Activated CD4-positive, alpha-beta memory T cell treated with anti-CD3 and anti-CD28 coated beads for 36 hours (primary cell): ENCODE results near the gene FER. TPM values are rescaled to one million over a fixed set of nuclear protein-coding genes. Genes with fewer than 3 reads are reported as not detected.
"Not testable (repeated sequence)": the region's sequence is repeated elsewhere in the genome, so short reads cannot be mapped to it uniquely, and the experiment has no call there.

Experiments
- CTCF ChIA-PET: fragments of 350-600 bp; sonication (Branson Sonifier 250); formaldehyde crosslinking; loops from one replicate; lab custom pipeline; 2021; ENCODE audit warnings: antibody characterized with exemption, inconsistent platforms; lab: Charles Lee
- POLR2A ChIA-PET: fragments of 350-600 bp; sonication (Branson Sonifier 250); formaldehyde crosslinking; loops from one replicate; lab custom pipeline; 2021; ENCODE audit warnings: antibody characterized with exemption; lab: Charles Lee
- DNase-seq: peaks from one replicate; pipeline ENCODE4 v3.0.0-alpha.2; 2020
- H3K27ac Mint-ChIP-seq: one replicate; pipeline ENCODE4 v1.8.0; 2021; ENCODE audit warnings: mixed read lengths
- H3K27me3 Mint-ChIP-seq: one replicate; pipeline ENCODE4 v1.8.0; 2021; ENCODE audit warnings: mixed read lengths
- H3K36me3 Mint-ChIP-seq: one replicate; pipeline ENCODE4 v1.8.0; 2021; ENCODE audit warnings: mixed read lengths
- H3K4me1 Mint-ChIP-seq: one replicate; pipeline ENCODE4 v1.8.0; 2021; ENCODE audit warnings: low read depth, mixed read lengths
- H3K4me3 Mint-ChIP-seq: one replicate; pipeline ENCODE4 v1.8.0; 2021; ENCODE audit warnings: mild to moderate bottlenecking, mixed read lengths
- H3K9me3 Mint-ChIP-seq: one replicate; pipeline ENCODE4 v1.8.0; 2021; ENCODE audit warnings: mixed read lengths
- intact Hi-C: fragments of 100-400 bp; cut with micrococcal nuclease; formaldehyde crosslinking; loops from one replicate; pipeline ENCODE4 v1.15.1; 2023
- total RNA-seq, 2 experiments: library from RNA; stranded (reverse); gene quantifications; one replicate each; pipeline ENCODE4 v1.2.3, GENCODE V29; 2021

The FER gene
- total RNA-seq, 2 experiments from 2014 or later: 9.1 to 9.5 TPM

DNA sequence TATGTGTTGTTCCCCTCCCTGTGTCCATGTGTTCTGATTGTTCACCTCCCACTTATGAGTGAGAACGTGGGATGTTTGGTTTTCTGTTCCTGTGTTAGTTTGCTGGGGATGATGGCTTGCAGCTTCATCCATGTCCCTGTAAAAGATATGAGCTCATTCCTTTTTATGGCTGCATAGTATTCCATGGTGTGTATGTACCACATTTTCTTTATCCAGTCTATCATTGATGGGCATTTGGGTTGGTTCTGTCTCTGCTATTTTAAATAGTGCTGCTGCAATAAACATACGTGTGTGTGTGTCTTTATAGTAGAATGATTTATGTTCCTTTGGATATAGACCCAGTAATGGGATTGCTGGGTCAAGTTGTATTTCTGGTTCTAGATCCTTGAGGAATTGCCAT is 26.4 kb downstream of the FER start:
- H3K9me3 Mint-ChIP-seq, POLR2A ChIA-PET, DNase-seq, H3K27me3 Mint-ChIP-seq, H3K27ac Mint-ChIP-seq, intact Hi-C loops, CTCF ChIA-PET, H3K4me1 Mint-ChIP-seq, H3K4me3 Mint-ChIP-seq: not testable (repeated sequence)
- peaks cover 20% of the 10 kb centered on the region for H3K36me3 Mint-ChIP-seq

- H3K27me3 Mint-ChIP-seq, POLR2A ChIA-PET, H3K9me3 Mint-ChIP-seq, CTCF ChIA-PET, H3K27ac Mint-ChIP-seq, intact Hi-C loops, H3K4me3 Mint-ChIP-seq, DNase-seq, H3K4me1 Mint-ChIP-seq: not testable (repeated sequence)
- peaks cover 19% of the 10 kb centered on the region for H3K36me3 Mint-ChIP-seq
These were observed 29.9 kb downstream of the FER start for GRCh38 chr5:108777582-108777981.

GRCh38 chr5:108784577-108784976 is 36.9 kb downstream of the FER start:
- H3K4me1 Mint-ChIP-seq, H3K9me3 Mint-ChIP-seq, H3K27ac Mint-ChIP-seq, H3K4me3 Mint-ChIP-seq, H3K27me3 Mint-ChIP-seq, intact Hi-C loops, POLR2A ChIA-PET, DNase-seq, CTCF ChIA-PET: not testable (repeated sequence)
- H3K36me3 Mint-ChIP-seq: peaks cover 15% of the 10 kb centered on the region

DNA sequence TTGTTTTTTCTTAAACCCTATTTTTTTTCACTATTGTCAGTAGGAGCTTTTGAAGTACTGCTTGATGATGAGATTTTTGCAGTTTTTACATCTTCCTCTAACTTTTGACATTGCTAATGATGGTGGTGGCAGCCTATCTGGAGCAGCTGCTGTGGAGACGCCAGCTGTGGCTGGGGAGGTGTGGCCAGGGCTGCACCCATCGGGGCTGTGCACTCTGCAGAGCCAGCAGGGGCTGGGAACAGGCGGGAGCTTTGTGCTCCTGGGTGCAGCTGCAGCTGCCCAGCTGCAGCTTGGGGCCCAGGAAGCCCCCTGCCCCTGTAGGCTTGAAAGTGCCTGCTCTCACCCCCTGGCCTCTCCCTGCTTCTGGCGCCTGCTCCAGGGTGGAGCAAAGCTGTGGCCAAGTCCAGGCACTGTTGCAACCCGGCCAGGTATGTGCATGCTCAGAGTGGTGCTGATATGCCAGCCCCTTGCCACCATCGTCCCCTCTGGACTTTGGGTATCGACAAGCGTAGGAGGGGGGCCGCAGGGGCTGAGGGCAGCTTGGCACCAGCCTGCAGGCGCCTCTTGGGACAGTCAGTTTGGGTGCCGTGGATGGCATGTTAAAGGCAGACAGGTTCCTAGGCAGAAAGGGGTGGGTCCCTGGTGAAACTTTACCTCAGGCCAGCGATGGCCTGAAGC is 39.2 kb downstream of the FER start:
- peaks cover 7% of the 10 kb centered on the region for H3K9me3 Mint-ChIP-seq
- POLR2A ChIA-PET: no interaction called here
- CTCF ChIA-PET: no interaction called here

GRCh38 chr5:108788142-108788541 is 40.4 kb downstream of the FER start:
- ChIA-PET CTCF (no interaction called here), POLR2A (no interaction called here)
- intact Hi-C loops: no loop called here
- Mint-ChIP-seq H3K27ac (no peak overlapping the region), H3K27me3 (no peaks in the 10 kb centered on the region), H3K4me3 (no peak overlapping the region), H3K9me3 (peaks cover 9% of the 10 kb centered on the region), H3K4me1 (no peaks in the 10 kb centered on the region), H3K36me3 (peaks cover 15% of the 10 kb centered on the region)
- DNase-seq: no peak

More for the DNA sequence above, 39.2 kb downstream of the FER start:
- peaks cover 15% of the 10 kb centered on the region for H3K36me3 Mint-ChIP-seq
- H3K4me1 Mint-ChIP-seq: no peaks in the 10 kb centered on the region
- intact Hi-C loops: no loop called here
- no peaks in the 10 kb centered on the region for H3K27me3 Mint-ChIP-seq
- H3K27ac Mint-ChIP-seq: no peak overlapping the region
- no peak overlapping the region for H3K4me3 Mint-ChIP-seq
- no peak for DNase-seq

DNA sequence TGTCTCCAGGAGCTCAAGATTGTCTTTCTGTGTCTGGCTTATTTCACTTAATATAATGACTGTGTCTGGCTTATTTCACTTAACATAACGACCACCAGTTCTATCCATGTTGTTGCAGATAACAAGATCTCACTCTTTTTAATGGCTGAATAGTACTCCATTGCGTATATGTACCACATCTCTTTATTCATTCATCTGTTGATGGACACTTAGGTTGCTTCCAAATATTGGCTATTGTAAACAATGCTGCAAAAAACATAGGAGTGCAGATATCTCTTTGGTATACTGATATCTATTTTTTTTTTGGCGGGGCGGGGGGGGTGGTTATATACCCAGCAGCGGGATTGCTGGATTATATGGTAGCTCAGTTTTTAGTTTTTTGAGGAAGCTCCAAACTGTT is 45.5 kb downstream of the FER start:
- ChIA-PET POLR2A (interaction anchor here (0.6 kb wide), 1 partner anchor 9 kb away, joined by 3 read pairs; no protein-coding TSS in a partner anchor), CTCF (no interaction called here)
- DNase-seq: no peak
- Mint-ChIP-seq H3K27me3 (no peaks in the 10 kb centered on the region), H3K4me1 (no peaks in the 10 kb centered on the region), H3K4me3 (no peak overlapping the region), H3K9me3 (peaks cover 4% of the 10 kb centered on the region), H3K36me3 (peaks cover 3% of the 10 kb centered on the region), H3K27ac (no peak overlapping the region)
- intact Hi-C loops: loop anchor here (5.0 kb wide), 1 partner anchor 46 kb away; the partner anchor contains the start of gene FER

DNA sequence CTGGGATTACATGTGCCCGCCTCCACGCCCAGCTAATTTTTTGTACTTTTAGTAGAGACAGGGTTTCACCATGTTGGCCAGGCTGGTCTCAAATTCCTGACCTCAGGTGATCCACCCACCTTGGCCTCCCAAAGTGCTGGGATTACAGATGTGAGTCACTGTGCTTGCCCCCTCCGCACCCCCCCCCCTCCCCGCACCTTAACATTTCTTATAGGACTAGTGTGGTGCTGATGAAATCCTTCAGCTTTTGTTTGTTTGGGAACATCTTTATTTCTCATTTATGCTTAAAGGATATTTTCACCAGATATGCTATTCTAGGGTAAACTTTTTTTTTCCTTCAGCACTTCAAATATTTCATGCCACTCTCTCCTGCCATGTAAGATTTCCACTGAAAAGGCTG is 46.7 kb downstream of the FER start:
- H3K9me3 Mint-ChIP-seq, DNase-seq, H3K27me3 Mint-ChIP-seq, POLR2A ChIA-PET, CTCF ChIA-PET, H3K4me3 Mint-ChIP-seq, H3K36me3 Mint-ChIP-seq, H3K4me1 Mint-ChIP-seq, H3K27ac Mint-ChIP-seq: not testable (repeated sequence)
- intact Hi-C loops: loop anchor here (5.0 kb wide), 1 partner anchor 47 kb away; the partner anchor contains the start of gene FER

GRCh38 chr5:108797396-108797795 is 49.7 kb downstream of the FER start:
- H3K27ac Mint-ChIP-seq: no peak overlapping the region
- peaks cover 4% of the 10 kb centered on the region for H3K9me3 Mint-ChIP-seq
- peaks cover 12% of the 10 kb centered on the region for H3K36me3 Mint-ChIP-seq
- no peak for DNase-seq
- no peaks in the 10 kb centered on the region for H3K27me3 Mint-ChIP-seq
- H3K4me3 Mint-ChIP-seq: no peak overlapping the region
- ChIA-PET CTCF (no interaction called here), POLR2A (no interaction called here)
- peaks cover 4% of the 10 kb centered on the region for H3K4me1 Mint-ChIP-seq
- intact Hi-C loops: no loop called here

DNA sequence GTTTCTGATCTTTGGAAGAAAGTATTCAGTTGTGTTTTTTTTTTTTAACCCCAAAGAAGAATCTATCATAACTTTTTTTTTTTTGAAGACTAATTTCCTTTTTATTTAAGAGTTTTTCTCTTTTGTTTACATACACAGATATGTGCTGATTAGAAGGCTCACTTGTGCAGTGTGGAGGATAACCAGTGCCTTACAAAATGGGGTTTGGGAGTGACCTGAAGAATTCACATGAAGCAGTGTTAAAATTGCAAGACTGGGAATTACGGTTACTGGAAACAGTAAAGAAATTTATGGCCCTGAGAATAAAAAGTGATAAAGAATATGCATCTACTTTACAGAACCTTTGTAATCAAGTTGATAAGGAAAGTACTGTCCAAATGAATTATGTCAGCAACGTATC is 50.3 kb downstream of the FER start:
- POLR2A ChIA-PET: no interaction called here
- DNase-seq: no peak
- Mint-ChIP-seq H3K4me3 (no peak overlapping the region), H3K4me1 (peaks cover 4% of the 10 kb centered on the region), H3K36me3 (peaks cover 16% of the 10 kb centered on the region), H3K27me3 (no peaks in the 10 kb centered on the region), H3K27ac (no peak overlapping the region), H3K9me3 (peaks cover 9% of the 10 kb centered on the region)
- CTCF ChIA-PET: no interaction called here
- intact Hi-C loops: no loop called here

- H3K9me3 Mint-ChIP-seq: peaks cover 13% of the 10 kb centered on the region
- peaks cover 4% of the 10 kb centered on the region for H3K4me1 Mint-ChIP-seq
- H3K27ac Mint-ChIP-seq: no peak overlapping the region
- H3K36me3 Mint-ChIP-seq: peaks cover 20% of the 10 kb centered on the region
- no peak overlapping the region for H3K4me3 Mint-ChIP-seq
- DNase-seq: no peak
- CTCF ChIA-PET: no interaction called here
- POLR2A ChIA-PET: interaction anchor here (0.6 kb wide), 1 partner anchor 70 kb away, joined by 3 read pairs; no protein-coding TSS in a partner anchor
- no peaks in the 10 kb centered on the region for H3K27me3 Mint-ChIP-seq
- intact Hi-C loops: no loop called here
These were observed 51.0 kb downstream of the FER start for GRCh38 chr5:108798513-108799265.

DNA sequence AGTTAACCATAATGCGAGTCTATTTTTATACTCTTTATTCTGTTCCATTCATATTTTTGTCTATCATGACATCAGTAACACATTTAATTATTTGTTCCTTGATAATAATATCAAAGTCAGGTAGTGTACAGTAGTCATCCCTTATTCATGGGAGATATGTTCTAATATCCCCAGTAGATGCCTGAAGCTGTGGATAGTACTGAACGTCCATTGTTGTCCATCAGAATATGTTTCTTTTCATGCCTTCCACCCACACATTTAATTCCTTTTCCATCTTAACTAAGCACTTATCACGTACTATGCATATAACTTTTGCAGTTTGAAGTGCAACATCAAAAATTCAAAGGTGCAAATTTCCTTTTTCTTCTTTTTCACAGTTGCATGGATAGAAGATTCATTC is 53.6 kb downstream of the FER start:
- Mint-ChIP-seq H3K4me3 (no peak overlapping the region), H3K36me3 (peaks cover 31% of the 10 kb centered on the region), H3K27me3 (no peaks in the 10 kb centered on the region), H3K9me3 (peaks cover 28% of the 10 kb centered on the region), H3K27ac (no peak overlapping the region), H3K4me1 (peaks cover 4% of the 10 kb centered on the region)
- CTCF ChIA-PET: interaction anchor here (0.5 kb wide), 1 partner anchor 238 kb away, joined by 3 read pairs; no protein-coding TSS in a partner anchor
- intact Hi-C loops: no loop called here
- POLR2A ChIA-PET: no interaction called here
- no peak for DNase-seq

DNA sequence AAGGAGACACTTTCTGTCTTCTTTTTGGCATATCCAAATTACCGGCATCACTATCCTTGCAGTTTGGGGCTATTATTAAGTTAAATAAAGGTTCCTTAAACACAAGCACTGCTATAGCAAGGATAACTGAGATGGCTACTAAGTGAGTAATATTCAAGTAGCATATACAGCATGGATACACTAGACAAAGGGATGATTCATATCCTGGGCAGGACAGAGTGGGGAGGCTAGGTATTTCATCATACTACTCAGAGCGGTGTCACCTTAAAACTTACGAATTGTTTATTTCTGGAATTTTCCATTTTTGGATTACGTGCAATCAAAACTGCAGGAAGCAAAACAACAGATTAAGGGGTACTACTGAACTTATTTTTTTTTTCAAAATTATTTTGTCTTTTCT is 54.1 kb downstream of the FER start:
- Mint-ChIP-seq H3K36me3 (peaks cover 34% of the 10 kb centered on the region), H3K4me3 (no peak overlapping the region), H3K27me3 (no peaks in the 10 kb centered on the region), H3K9me3 (peaks cover 31% of the 10 kb centered on the region), H3K4me1 (peaks cover 4% of the 10 kb centered on the region), H3K27ac (no peak overlapping the region)
- CTCF ChIA-PET: no interaction called here
- intact Hi-C loops: no loop called here
- POLR2A ChIA-PET: interaction anchor here (0.6 kb wide), 1 partner anchor 9 kb away, joined by 3 read pairs; no protein-coding TSS in a partner anchor
- DNase-seq: no peak
